Pons (tissue), 1 donor: ENCODE measurements around the gene INTS1.

Experiments
- DNase-seq: peaks from one replicate; pipeline ENCODE4 v3.0.0-alpha.2; 2016; ENCODE audit warnings: low spot score

INTS1 gene

DNA sequence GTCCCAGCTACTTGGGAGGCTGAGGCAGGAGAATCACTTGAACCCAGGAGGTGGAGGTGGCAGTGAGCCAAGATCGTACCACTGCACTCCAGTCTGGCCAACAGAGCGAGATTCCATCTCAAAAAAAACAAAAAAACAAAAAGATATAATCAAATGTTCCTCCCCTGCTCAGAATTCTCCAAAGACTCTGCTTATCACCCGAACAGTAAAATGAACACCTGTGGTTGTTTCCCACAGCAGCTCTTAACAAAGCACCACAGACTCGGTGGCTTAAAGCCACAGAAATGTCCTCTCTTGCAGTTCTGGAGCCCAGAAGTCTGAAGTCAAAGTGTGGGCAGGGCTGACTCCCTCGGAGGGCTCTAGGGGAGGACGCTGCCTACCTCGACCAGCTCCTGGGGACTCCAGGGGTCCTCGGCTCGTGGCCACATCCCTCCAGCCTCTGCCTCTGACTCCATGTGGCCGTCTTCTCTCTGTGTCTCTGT lies 4.1 kb upstream of the INTS1 start:
- no peak for DNase-seq

DNA sequence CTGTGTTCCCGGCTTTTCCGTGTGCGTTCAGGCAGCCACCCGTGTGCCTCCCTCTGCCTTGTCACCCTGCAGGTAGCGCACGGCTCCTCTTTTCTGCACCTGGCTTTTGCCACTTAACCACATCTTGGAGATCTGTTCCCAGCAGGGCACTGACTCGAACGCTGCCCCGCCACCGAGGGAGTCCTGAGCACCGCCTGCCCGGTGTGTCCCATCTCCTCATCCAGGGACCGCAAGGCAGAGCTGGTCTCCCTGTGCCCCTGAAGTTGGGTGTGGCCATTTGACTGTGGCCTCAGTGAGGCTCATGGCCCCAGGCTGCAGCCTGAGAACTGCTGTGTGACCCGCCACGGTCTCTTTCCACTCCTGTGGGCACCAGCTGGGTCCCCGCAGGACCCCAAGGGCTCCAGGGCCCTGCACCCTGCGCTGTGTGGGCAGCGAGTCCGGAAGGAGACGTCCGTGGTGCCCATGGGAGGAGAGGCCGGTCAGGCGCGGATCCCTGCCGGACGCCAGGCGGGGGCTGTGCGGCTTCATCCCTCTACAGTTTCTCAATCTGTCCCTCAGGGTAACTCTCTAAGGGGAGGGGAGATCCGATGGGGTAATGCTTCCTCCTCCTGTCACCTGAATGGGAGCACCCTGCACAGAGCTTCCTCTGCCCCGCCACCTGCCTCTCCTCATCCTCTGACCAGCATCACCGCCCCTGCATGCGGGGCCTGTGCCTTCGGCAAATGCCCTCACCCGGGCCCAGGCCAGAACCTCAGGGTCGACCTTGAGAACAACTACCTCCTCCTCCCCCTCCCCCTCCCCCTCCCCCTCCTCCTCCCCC lies 1.8 kb upstream of the INTS1 start:
- DNase-seq = no peak

DNA sequence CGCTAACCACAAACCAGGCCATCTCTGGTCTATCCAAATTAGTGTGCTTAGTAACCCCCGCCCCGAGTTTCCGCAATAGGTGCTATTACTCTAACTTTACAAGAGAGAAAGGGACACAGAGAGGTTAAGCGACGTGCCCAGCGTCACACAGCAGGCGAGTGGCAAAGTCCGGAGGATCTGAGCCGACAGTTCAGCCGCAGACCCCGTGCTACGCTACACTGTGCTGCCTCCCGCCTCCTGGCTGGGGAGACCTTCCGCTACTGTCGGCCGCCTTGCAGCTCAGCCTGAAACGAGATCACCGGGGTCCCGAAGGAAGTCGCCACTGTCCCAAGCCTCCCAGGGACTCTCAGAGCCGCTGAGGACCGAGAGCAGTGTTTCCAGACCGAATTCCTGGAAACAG lies 799 bp downstream of the INTS1 start:
- no peak for DNase-seq

DNA sequence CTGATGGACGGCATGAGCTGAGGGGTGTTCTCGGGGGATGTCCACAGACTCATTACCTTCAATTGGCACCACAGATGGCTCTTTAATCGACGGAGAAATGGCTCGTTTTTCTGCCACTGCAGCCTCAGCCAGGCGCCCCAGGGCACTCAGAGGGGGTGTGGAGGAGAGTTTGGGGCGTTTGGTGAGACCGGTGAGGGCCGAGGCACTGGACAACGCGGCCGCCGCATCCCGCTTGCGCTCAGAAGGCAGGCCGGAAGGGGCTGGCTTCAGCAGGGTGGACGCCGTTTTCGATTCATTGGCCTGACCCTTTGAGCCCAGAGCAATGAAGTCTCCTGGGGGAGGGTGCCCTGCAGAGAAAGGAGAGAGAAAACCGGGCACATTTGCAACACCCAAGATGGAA lies 1.3 kb downstream of the INTS1 start:
- no peak for DNase-seq

DNA sequence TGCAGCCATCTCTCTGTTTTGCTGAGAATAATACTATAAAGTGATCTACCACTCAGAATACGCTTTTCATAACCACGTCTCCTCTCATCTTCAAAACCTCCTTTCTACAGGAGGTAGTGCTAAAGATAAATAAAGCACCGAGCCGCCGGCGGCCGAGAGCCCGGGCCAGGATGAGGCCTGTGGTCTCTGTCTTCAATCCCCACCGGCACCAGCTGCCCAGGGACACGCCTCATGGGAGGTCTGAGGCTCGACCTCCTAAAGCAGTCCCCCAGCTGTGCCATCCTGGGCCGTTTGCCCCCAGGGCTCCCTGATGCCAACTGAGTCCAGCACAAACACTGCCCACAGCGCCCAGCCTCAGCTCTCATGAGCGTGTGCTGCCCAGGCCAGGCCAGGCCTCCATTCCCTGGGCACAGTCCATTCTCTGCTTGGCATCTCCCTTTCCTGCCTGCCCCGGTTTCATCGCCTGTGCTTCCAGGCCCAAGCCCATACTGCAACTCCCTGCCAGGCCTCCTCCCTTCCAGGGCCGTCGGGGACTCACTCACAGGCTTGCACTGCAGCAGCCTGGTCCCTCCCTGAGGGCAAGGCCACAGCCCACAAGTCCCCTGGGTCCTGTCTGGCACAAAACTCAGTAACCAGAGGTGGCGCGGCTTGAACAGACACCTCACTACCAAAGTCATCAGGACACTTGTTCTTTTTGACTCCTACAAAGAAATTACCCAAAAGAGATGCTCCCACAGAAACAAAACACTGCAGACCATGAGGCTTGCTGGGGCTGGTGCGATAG lies 2.5 kb downstream of the INTS1 start:
- no peak for DNase-seq

DNA sequence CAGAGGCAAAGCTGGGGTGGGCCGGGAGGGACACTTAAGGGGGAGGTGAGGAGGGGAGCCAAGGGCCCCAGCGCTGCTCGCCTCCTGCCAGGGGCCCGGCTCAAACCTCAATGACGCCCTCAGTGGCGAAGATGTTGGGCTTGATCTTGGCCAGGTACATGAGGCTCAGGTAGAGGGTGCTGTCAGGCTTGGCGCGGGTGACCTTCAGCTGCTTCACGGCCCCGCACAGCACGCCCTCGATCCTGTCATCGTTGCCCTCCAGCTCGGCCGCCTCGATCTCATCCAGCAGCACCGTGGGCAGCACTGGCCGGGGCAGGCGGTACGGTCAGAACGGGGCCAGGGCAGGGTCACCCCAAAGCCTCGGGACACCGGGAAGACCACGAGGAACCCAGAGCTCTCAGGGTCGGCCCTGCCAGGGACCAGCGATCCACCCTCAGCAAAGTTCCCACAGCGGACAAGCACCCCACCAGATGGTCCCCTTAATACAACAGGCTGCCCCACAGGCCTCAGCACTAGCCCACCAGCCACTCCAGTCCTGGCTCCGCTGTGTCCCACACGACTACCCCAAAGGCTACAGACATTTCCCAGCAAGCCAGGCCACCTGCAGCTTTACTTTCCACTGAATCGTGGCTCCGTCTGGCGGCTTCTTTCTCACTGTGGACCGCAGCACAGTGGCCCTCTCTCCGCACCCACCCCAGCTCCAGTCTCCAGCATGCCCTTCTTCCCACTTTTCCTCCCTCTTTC lies 4.0 kb downstream of the INTS1 start:
- DNase-seq = no peak

DNA sequence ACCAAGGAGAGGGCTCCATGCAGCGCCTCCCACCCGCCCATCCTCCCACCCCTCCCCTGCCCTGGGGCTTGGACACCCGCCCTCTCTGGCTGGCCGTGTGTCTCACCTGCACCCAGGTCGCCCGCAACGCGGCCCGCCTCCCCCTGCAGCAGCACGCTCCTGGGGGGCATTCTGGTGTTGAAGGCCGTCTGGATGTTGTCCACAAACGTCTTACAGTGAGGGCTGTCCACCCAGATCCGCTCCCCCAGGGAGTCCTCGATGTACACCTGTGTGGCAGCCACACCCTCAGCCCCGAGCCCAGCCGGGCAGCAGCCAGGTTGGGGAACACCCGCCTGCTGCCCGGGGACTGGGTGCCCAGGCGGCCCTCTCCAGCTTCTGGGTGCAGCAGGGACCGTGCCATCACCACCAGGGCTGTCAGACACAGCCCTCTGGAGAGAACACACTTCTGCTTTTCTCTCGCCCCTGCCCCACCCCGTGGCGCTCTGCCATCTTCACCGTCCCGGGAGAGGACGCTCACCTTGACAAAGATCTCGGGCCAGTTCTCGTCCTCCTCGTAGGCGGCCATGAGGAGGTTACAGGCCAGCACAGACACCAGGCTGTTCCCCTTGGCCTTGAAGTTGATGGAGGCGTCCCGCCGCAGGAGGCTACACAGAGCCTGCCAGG lies 4.7 kb downstream of the INTS1 start:
- no peak for DNase-seq

DNA sequence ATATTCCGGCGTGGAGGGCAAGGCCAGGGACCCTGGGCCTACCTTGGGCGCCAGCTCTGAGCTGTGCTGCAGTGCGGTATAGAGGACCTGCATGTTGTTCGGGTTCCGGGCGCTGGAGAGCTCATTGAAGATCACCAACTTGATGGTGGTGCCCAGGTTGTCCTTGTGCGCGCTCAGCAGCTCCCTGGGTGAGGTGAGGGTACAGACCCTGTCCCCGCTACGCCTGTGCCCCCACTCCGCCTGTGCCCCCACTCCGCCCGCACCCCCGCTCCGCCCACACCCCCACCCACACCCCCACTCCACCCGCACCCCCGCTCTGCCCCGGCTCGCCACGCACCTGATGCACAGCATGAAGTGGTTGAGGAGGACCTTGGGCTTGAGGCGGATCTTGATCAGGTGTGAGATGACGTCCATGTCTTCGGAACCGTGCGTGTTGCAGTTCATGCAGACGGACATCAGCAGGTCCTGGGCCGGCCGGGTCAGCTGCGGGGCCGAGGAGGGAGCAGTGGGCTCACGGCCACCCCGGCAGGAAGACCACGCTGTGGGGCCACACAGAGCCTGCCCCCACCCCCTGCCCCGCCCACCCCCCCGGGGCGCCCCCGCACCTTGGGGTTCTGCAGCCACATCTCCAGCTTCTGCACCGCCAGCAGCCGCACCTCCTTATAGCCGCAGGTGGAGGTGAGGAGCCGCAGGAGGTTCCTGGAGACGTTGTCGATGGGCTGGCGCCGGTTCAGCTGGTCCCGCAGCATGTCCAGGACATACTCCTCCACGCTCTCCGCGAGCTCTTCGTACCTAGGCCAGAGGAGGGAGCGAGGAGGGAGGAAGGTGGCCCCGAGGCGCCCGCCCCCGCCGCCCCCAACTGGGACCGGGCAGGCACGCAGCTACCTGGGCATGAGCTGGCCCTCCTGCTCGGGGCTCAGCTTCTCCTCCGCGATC lies 5.6 kb downstream of the INTS1 start:
- no peak for DNase-seq

DNA sequence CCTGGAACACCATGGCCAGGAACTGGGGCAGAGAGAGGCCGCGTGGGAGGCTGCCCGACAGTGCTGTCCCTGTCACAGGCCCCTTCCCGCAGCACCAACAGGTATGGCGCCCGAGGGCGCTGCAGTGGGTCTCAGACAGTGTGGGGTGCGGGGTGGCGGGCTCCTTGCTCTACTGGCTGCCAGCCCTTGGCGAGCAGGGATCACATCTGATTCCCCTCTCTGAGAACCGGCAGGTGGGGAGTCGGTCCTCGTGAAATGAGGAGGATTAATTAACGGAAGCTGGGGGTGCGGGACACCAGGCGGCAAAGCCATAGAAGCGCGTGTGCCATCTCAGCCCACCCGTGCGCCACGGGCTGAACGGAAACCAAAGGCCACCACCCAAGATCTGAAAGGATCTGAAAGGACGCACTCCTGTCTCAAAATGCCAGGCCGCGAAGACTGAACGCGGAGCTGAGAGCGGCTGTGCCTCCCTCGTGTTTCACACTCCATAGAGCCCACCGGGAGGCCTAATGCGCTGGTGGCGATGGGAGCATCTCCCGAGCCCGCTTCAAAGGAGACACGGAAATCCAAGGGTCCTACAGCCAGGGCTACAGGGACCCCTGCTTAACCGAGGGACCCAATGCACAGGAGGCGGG lies 6.8 kb downstream of the INTS1 start:
- DNase-seq = no peak

DNA sequence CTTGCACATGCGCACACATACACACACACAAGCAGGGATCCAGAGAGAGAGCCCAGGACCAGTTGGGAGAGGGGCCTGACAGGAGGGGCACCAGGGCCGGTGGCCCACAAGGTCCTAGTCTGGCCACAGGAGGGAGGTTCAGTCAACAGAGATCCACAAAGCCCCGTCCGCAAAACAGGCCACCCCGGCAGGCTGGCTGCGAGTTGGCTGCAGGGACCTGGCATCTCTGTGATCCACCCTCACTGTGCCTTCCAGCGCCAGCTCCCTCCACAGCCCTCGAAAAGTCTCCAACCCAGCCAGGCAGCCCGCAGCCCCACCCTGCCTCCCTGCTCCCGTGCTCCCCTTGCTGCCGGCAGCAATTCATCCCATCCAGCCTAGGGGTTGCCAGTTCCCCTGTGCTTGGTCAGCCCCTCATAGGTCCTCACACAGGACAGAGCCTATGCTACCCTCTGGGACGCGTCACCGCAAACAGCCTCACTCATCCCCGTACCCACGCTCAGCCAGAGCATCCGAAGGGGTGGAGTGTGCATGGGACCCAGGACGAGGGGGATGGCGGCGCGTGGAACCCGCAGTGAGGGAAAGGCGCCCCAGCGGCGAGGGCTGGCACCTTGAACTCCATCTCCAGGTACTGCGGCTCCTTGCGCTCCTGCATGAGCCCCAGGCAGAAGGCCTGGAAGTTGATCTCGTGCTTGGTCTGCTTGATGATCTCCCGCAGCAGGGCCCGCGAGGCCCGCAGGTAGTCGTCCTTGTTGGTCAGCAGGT lies 7.5 kb downstream of the INTS1 start:
- DNase-seq = no peak

DNA sequence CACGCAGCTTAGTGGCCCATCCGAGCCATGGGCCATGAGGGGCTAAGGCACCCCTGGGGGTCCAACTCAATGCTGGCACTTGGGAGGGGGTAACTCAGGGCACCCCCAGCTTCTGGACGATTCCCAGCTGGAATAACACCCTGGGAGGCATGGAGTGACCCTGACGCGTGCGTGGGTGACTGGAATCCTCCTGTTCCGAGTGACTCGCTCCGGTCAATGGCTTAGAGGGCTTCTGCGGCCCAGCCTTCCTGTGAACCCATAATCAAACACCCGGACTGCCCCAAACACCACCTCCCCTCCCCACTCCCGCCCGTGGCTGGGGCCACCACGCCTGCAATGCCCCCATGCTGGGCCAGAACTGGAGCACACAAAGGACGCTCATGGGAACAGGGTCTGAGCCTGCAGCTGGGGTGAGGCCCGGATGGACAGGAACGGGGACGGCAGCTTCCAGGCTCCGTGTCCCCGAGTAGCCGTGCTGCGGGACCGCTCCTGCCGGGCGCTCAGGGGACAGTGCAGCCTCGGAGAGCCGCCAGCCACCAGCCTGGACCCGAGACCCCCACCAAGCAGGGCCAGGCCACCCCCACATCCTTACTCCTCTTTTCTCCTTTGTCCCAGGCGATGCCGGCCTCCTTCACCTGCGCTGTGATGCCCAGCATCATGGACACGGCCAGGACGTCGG lies 8.5 kb downstream of the INTS1 start:
- DNase-seq = no peak

DNA sequence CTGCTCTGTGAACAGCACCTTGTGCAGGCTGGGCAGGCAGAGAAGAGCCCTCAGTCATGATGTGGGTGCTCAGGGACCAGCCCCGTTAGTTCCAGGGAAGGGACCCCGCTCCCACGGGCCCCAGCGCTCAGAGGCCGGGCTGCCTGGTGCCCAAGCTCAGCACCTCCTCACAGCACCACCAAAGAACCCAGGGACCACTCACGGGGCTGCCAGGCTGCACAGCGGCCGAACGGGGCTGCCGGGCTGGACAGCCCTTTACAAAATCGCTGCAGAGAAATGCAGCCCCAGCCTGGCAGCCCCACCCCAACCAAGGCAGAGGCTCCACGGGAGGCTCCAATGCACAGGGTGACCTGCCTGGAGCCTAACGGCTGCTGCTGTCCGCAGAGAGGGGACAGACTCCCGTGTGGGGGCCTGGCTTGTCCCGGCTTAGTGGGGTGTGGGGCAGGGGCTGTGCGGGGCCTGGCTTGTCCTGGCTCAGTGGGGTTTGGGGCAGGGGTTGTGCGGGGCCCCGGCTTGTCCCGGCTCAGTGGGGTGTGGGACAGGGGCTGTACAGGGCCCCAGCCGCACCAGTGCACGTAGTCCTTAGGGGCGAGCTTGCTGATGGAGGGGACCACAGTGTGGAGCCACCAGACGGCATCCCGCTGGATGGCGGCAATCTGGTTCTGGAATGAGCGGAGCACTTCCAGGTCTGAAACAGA lies 9.2 kb downstream of the INTS1 start:
- DNase-seq = no peak

DNA sequence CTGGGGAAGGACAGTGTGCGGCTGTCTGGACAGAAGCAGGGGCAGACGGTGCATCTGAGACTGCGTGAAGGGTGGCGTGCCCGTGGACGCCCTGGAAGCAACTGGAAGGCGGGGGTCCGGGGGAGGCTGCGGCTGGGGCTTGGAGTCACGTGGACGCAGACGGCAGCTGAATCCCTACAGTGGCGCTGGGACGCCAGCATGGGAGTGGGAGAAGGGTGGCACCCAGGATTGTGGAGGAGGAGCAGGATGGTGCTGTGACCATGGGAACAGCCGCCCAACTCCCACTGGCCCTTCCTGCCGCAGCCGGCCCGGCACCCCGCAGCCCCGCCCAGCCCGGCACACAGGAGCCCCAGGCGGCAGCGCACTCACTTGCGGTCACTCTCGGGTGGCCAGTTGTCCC lies 9.7 kb downstream of the INTS1 start:
- no peak for DNase-seq

DNA sequence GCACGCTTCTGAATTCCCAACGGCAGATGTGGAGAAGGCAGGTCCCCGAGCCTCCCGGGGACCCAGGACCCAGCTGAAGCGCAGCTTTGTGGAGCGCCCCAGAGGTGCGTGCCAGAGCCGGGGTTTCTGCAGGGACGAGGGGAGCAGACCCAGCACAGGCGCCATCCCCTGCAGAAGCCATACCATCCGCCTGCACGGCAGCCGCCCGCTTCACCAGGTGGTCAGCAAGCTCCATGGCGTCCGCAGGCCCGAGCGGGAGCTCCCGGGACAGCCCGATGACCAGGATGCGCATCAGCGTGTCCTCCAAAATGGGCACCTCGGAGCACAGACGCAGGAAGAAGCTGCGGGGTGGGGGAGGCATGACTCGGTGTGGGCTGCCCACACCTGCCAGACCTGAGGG lies 10.6 kb downstream of the INTS1 start:
- DNase-seq = no peak

DNA sequence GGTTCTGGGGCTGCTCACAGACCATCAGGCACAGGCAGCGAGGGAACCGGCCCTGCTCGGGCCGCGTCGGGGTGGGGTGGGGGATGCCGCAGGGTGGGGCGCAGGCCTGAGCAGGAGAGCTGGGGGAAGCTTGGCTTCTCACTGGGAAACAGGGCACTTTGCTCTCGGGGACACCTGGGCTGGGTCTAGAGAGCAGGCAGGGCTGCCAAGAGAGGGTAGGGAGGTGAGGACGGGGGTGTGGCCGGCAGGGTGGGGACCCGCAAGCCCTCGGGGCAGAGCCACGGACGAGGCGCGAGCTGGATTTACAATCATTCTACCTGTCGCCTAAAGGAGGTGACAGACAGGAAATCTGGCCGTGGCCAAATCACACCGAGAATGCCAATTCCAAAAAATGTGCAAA lies 11.1 kb downstream of the INTS1 start:
- no peak for DNase-seq

DNA sequence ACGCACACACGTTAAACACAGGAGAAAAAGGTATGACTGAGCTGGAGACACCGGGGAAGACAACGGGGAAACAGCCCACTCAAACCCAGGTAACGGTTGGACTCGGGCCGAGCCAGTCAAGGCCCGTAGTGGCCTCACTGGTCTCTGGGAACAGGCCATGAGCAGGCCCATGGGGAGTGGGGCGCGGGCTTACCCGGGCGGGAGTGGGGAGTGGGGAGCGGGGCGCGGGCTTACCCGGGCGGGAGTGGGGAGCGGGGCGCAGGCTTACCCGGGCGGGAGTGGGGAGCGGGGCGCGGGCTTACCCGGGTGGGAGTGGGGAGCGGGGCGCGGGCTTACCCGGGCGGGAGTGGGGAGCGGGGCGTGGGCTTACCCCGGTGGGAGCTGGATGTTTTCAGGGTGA lies 11.5 kb downstream of the INTS1 start:
- DNase-seq = no peak

DNA sequence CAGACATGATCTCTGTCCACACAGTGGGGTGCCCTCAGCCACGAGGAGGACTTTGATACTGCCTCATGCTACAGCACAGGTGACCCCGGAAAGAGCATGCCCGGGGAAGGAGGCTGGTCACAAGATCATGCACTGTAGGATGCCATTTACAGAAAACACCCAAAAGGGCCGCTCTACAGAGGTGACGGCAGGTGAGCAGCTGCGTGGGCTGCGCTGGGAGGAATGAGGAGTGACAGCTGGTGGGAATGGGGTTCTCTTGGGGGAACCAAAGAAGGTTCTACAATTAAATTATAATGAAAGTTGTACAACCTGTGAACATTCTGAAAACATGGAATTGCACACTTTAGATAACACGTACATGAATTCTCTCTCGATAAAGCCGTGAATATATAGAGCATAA lies 12.0 kb downstream of the INTS1 start:
- no peak for DNase-seq

DNA sequence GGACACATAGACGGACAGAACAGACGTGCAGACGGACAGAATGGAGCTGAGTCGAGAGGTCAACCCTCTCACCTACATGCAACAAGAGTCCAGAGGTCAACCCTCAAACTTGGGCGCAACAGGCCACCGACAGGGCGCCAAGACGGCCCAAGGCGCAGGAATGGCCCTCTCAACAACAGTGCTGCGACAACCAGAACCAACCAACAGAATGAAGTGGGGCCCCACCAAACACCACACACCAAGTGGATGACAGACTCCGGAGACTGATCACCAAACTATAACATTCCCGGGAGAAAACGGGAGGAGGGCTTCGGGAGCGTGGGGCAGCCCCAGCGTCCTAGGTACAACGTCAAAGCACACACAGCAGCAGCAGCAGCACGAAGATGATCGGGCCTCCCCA lies 13.4 kb downstream of the INTS1 start:
- DNase-seq = no peak

DNA sequence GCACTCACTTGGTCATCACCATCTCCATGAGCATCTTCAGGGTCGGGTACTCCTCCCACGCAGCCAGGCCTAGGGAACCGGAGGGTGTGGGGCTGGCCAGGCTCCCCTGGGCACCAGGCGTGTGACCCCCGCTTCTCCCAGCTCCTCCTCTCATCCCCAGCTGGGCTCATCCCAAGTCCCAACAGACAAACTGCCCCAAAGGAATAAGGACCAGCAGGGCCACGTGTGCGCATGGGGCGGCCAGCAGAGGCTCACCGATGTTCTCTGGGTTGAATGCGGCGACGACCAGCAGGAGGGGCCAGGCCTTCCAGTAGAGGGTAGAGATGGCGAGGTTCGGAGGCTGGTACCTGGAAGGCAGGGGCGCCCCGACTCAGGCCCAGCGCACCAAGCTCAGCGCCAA lies 14.9 kb downstream of the INTS1 start:
- no peak for DNase-seq
